Measurements from ENCODE around the gene EFNB3.

The EFNB3 gene

GRCh38 chr17:7750321-7750821, 45.4 kb downstream of the EFNB3 start:
- Histone ChIP-seq H3K79me2 (ENCODE audit: insufficient read depth, low read length) (no peaks in the 10 kb centered on the region), H3K9ac (ENCODE audit: low read length) (no peak overlapping the region), H3K9me3 (ENCODE audit: insufficient read depth, low read length) (no peaks in the 10 kb centered on the region), H4K20me1 (ENCODE audit: low read depth, low read length) (no peaks in the 10 kb centered on the region), H3K4me3 (ENCODE audit: insufficient read depth, low read length, poor library complexity, severe bottlenecking) (no peak overlapping the region), H3K27me3 (ENCODE audit: low read length) (no peaks in the 10 kb centered on the region), H3K4me2 (ENCODE audit: low read depth, low read length, poor library complexity, severe bottlenecking) (no peak overlapping the region), H3K36me3 (ENCODE audit: low read length) (no peaks in the 10 kb centered on the region), H2AFZ (ENCODE audit: low read depth, low read length, severe bottlenecking) (no peak overlapping the region), H3K9me2 (replicated peaks; ENCODE audit: insufficient read depth, low read length) (no peaks in the 10 kb centered on the region), H3F3A (ENCODE audit: insufficient read depth) (no peaks in the 10 kb centered on the region), H3K27ac (ENCODE audit: low read depth, low read length) (no peak overlapping the region)
- no peak for TF ChIP-seq EZH2phosphoT487 (conservative IDR thresholded peaks at IDR 0.05; ENCODE audit: low read length)
- TF ChIP-seq CTCF (IDR thresholded peaks at IDR 0.05; ENCODE audit: insufficient read depth, low read length, poor library complexity, severe bottlenecking), result no peak

GRCh38 chr17:7754656-7755055, 49.7 kb downstream of the EFNB3 start:
- no peak overlapping the region for H3K4me2 ChIP-seq (ENCODE audit: low read depth, low read length, poor library complexity, severe bottlenecking)
- H3K9ac ChIP-seq (ENCODE audit: low read length), result no peak overlapping the region
- no peaks in the 10 kb centered on the region for H3K9me3 ChIP-seq (ENCODE audit: insufficient read depth, low read length)
- H3K27me3 ChIP-seq (ENCODE audit: low read length), result no peaks in the 10 kb centered on the region
- H2AFZ ChIP-seq (ENCODE audit: low read depth, low read length, severe bottlenecking), result no peak overlapping the region
- H3K27ac ChIP-seq (ENCODE audit: low read depth, low read length), result no peak overlapping the region
- H3K79me2 ChIP-seq (ENCODE audit: insufficient read depth, low read length), result no peaks in the 10 kb centered on the region
- no peaks in the 10 kb centered on the region for H3F3A ChIP-seq (ENCODE audit: insufficient read depth)
- H3K9me2 ChIP-seq (replicated peaks; ENCODE audit: insufficient read depth, low read length), result no peaks in the 10 kb centered on the region
- TF ChIP-seq EZH2phosphoT487 (conservative IDR thresholded peaks at IDR 0.05; ENCODE audit: low read length), result no peak
- TF ChIP-seq CTCF (IDR thresholded peaks at IDR 0.05; ENCODE audit: insufficient read depth, low read length, poor library complexity, severe bottlenecking), result no peak
- no peaks in the 10 kb centered on the region for H4K20me1 ChIP-seq (ENCODE audit: low read depth, low read length)
- H3K4me3 ChIP-seq (ENCODE audit: insufficient read depth, low read length, poor library complexity, severe bottlenecking), result no peak overlapping the region
- H3K36me3 ChIP-seq (ENCODE audit: low read length), result no peaks in the 10 kb centered on the region

- no peaks in the 10 kb centered on the region for H3K9me2 ChIP-seq (replicated peaks; ENCODE audit: insufficient read depth, low read length)
- H3K36me3 ChIP-seq (ENCODE audit: low read length), result no peaks in the 10 kb centered on the region
- H3F3A ChIP-seq (ENCODE audit: insufficient read depth), result no peaks in the 10 kb centered on the region
- H3K27me3 ChIP-seq (ENCODE audit: low read length), result no peaks in the 10 kb centered on the region
- no peak overlapping the region for H3K9ac ChIP-seq (ENCODE audit: low read length)
- H3K79me2 ChIP-seq (ENCODE audit: insufficient read depth, low read length), result no peaks in the 10 kb centered on the region
- no peaks in the 10 kb centered on the region for H3K9me3 ChIP-seq (ENCODE audit: insufficient read depth, low read length)
- TF ChIP-seq EZH2phosphoT487 (conservative IDR thresholded peaks at IDR 0.05; ENCODE audit: low read length) (no peak), CTCF (IDR thresholded peaks at IDR 0.05; ENCODE audit: insufficient read depth, low read length, poor library complexity, severe bottlenecking) (no peak)
- no peak overlapping the region for H3K4me2 ChIP-seq (ENCODE audit: low read depth, low read length, poor library complexity, severe bottlenecking)
- H3K4me3 ChIP-seq (ENCODE audit: insufficient read depth, low read length, poor library complexity, severe bottlenecking), result no peak overlapping the region
- no peak overlapping the region for H3K27ac ChIP-seq (ENCODE audit: low read depth, low read length)
- H4K20me1 ChIP-seq (ENCODE audit: low read depth, low read length), result no peaks in the 10 kb centered on the region
- no peak overlapping the region for H2AFZ ChIP-seq (ENCODE audit: low read depth, low read length, severe bottlenecking)
Measured at GRCh38 chr17:7755095-7755890, 50.3 kb downstream of the EFNB3 start.
